Activated CD8-positive, alpha-beta memory T cell treated with anti-CD3 and anti-CD28 coated beads, Interleukin-2, amount 50 U/mL, for 24 hours (primary cell): ENCODE data around the gene UTP4.
"Not testable (repeated sequence)": the region's sequence is repeated elsewhere in the genome, so short reads cannot be mapped to it uniquely, and the experiment has no call there.

Experiments used
- DNase-seq: peaks from one replicate; pipeline ENCODE4 v3.0.0-alpha.2; 2020; ENCODE audit errors: extremely low read depth

Gene UTP4

GRCh38 chr16:69131167-69131838 is 1.1 kb upstream of the UTP4 start:
- DNase-seq = no peak

DNA sequence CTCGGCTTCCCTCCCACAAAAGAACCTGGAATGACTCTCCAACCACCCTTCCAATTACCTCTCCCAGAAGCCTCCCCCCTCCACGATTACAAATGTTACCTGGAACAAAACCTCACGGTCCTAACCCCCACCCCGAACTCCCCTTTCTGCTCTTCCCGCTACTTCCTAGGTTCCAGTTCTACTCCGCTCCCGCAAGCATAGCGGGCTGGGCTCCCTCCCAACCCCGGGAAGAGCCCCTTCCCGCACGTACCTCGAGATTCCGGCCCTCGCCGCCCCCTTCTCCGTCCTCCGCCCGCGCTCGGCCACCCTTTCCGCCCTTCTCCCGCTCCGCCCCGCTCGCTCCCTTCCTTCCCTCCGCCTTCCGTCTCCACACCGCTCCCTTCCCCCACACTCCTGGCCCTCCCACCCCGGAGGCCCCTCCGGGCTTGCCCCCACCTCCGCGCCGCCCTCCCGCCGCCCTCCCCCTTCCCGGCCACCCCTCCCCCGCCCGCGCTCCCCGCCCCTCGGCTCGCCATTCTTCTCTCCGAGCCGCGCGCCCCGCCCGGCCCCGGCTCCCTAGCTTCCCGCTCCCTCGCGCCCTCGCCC is 518 bp upstream of the UTP4 start:
- DNase-seq = peak; percentile 57

GRCh38 chr16:69133373-69133954 is 1.0 kb downstream of the UTP4 start:
- no peak for DNase-seq

DNA sequence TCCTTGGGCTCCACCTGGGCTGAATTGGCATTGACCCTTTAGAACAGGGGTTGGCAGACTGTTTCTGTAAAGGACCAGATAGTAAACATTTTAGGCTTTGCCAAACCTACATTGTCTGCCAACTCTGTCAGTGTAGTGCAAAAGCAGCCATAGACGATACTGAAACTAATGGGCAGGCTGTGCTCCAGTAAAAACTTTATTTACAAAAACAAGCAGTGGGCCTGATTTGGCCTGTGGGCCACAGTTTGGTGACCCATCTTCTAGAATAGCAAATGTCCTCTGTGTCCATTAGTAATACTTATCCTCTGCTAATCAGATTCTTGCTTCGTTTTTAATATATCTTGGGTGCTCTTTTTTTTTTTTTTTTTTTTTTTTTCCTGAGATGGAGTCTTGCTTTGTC is 6.2 kb downstream of the UTP4 start:
- DNase-seq = no peak

DNA sequence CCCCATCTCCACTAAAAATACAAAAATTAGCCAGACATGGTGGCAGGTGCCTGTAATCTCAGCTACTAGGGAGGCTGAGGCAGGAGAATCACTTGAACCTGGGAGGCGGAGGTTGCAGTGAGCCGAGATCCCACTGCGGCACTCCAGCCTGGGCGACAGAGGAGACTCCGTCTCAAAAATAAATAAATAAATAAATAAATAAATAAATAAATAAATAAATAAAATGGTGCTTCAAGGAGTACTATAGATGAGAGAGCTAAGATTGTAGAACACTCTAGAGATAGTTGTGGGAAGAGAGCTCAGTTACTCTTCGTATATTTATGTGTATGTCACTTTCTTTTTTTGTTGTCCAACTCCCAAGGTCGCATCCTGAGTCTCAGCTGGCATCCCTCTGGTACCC is 7.0 kb downstream of the UTP4 start:
- DNase-seq = not testable (repeated sequence)

DNA sequence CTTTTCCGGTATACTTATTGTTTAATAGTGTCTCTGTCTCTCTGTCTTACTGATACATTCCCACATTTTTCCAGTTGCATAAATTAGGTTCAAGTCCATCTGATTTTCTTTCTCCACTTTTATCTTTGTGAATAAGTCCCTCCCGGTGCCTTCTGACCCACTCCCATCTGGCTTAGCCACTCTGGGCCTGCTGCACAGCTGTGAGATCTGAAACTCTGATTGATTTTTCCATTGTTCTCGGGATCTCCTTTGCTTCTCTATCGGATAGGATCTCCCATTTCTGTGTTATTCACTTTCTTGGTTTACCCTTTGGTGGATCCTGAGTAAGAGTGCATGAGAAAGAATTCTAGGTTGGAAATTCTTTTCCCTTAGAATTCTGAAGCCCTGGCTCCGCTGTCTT is 8.6 kb downstream of the UTP4 start:
- DNase-seq = no peak

- DNase-seq = no peak
Observed at GRCh38 chr16:69141936-69142335, 9.5 kb downstream of the UTP4 start.

GRCh38 chr16:69143116-69143515 is 10.7 kb downstream of the UTP4 start:
- DNase-seq = no peak

DNA sequence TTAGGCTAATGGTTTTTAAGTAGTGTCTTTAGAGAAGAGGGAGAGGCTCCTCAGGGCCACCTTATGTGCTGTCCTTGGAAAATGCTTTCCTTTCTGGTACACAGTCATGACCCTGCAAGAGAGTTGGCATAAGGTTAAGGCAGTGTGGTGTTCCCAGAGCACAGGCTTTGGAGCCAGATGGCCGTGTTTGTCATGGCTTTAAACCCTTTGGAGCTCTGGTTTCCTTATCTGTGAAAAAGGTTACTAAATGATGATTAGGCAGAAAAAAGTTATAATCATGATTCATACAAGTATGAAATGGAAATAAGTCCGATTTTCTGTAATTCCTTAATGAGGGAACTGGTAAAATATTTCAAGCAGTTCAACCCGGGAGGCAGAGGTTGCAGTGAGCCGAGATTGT is 13.2 kb downstream of the UTP4 start:
- no peak for DNase-seq

- DNase-seq = not testable (repeated sequence)
Observed at GRCh38 chr16:69149621-69150020, 17.2 kb downstream of the UTP4 start.

- peak; percentile 12 for DNase-seq
Observed at GRCh38 chr16:69150146-69150865, 17.9 kb downstream of the UTP4 start.

GRCh38 chr16:69157196-69157595 is 24.7 kb downstream of the UTP4 start:
- no peak for DNase-seq

- DNase-seq = no peak
Observed at GRCh38 chr16:69160192-69160591, 27.7 kb downstream of the UTP4 start.

- no peak for DNase-seq
Observed at GRCh38 chr16:69165584-69165983, 33.1 kb downstream of the UTP4 start.

GRCh38 chr16:69166221-69166833 is 33.9 kb downstream of the UTP4 start:
- peak; percentile 58 for DNase-seq

DNA sequence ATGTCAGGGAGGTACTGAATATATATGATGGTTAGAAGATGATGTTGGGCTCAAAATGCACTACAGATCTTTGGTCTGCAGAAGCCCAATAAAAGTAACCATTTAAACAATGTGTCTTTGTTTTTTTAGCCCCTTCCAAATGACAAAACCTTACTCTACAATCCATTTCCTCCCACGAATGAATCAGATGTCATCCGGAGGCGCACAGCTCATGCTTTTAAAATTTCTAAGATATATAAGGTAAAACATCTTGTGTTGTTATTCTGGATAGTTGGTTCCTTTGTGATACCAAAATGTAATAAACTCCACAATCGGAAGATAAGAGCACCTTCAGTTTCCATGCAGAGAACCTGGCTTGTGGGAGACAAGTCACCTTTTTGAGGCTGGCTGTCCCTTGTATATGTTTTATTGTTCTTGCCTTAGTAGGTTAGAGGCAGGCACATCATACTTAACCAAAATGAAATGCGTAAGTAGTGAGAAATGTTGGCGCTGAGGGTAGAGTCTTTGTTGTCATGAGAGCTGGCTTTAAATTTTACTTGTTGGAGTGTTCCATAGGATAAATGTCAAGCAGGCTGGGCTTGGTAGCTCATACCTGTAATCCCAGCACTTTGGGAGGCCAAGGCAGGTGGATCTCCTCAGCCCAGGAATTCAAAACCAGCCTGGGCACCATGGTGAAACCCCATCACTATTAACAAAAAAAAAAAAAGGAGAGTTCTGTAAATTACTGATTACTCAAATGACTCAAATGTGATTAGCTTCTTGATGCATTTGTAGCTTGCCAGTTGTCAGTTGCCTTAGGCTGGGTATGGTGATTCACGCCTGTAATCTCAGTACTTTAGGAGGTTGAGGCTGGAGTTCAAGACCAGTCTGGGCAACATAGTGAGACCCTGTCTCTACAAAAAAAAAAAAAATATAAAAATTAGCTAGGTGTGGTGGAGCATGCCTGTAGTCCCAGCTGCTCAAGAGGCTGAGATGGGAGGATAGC is 34.8 kb downstream of the UTP4 start:
- no peak for DNase-seq

- no peak for DNase-seq
Observed at GRCh38 chr16:69169051-69169450, 36.6 kb downstream of the UTP4 start.

DNA sequence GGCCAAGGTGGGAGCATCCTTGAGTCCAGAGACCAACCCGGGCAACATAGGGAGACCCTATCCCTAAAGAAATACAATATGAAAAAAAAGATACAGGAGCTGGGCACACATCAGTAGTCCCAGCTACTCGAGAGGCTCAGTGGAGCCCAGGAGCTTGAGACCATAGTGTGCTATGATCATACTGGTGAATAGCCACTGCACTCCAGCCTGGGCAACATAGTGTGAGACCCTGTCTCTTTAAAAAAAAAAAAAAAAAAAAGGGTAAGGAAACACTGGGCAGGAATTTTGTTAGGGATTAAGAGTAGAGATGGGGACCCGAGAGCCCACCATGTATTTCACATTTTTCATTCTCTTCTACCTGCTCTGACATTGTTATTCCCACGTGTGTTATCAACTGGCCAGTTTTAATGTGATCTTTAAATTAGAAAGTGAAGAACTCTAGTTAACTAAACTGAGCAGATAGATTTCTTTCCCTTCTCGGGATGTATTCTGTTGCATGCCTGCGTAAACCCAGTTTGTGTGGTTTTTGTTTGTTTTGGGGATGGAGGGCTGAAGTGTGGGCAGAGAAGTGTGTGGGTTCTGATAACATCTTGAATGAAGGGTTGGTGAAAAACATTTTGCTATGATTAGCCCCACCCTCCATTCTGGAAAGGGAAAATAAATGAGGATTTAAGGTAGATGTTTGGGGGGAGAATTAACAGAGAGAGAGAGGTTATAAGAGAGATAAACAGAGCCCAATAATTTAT is 37.3 kb downstream of the UTP4 start:
- DNase-seq = no peak

GRCh38 chr16:69171325-69172084 is 39.1 kb downstream of the UTP4 start:
- no peak for DNase-seq
